Measurements from ENCODE around the gene TMEM106B.
A peak's percentile ranks its signal among the peaks of the same experiment; 100 is the strongest.

TMEM106B gene

DNA sequence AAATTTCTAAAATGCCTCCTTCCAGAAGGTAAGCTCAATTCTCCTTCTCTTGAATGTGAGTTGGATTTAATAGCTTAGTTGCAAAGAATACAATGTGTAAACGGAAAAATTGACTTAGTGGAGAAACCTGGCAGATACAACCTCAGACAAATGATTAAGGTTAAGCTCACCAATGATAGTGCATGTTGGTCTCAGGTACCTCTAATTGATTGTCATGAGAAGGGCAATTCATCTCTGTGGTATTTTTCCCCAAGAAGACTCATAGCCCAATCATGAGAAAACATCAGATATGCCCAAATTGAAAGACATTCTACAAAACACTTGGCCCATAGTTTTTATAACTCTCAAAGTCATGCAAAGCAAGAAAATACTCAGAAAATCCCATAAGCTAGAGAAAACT, 36.2 kb upstream of the TMEM106B start:
- H3K4me3 ChIP-seq (ENCODE audit: severe bottlenecking), result no peak overlapping the region
- ATAC-seq (ENCODE audit: low read depth) (no peak), DNase-seq (ENCODE audit: low spot score) (no peak)
- H3K4me1 ChIP-seq (ENCODE audit: insufficient read depth, poor library complexity, severe bottlenecking), result no peaks in the 10 kb centered on the region
- H3K27me3 ChIP-seq (ENCODE audit: insufficient read depth, poor library complexity, severe bottlenecking), result no peaks in the 10 kb centered on the region
- H3K9me3 ChIP-seq (ENCODE audit: severe bottlenecking), result no peaks in the 10 kb centered on the region
- TF ChIP-seq, protein P1, sequence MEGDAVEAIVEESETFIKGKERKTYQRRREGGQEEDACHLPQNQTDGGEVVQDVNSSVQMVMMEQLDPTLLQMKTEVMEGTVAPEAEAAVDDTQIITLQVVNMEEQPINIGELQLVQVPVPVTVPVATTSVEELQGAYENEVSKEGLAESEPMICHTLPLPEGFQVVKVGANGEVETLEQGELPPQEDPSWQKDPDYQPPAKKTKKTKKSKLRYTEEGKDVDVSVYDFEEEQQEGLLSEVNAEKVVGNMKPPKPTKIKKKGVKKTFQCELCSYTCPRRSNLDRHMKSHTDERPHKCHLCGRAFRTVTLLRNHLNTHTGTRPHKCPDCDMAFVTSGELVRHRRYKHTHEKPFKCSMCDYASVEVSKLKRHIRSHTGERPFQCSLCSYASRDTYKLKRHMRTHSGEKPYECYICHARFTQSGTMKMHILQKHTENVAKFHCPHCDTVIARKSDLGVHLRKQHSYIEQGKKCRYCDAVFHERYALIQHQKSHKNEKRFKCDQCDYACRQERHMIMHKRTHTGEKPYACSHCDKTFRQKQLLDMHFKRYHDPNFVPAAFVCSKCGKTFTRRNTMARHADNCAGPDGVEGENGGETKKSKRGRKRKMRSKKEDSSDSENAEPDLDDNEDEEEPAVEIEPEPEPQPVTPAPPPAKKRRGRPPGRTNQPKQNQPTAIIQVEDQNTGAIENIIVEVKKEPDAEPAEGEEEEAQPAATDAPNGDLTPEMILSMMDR (IDR thresholded peaks at IDR 0.05; ENCODE audit: poor library complexity, severe bottlenecking), result no peak
- H3K27ac ChIP-seq (ENCODE audit: poor library complexity, severe bottlenecking), result no peak overlapping the region
- no peaks in the 10 kb centered on the region for H3K36me3 ChIP-seq (ENCODE audit: low read depth)

DNA sequence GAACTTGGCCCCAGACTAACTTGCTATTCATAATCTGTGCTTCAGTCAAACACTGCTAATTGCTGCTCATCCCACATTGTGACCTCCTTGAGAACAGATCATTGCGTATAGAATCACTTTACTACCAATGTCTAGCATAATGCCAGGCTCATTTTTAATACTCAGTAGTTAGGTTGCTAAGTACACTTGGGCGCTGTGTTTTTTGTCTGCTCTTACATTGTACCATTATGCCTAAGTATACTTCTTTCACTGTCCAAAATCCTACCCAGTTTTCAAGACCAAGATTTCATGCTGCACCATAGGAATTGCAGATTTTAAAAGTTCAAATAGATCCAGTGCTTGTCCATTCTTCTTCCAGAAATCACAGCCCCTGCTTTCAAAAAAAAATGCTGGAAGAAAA, 32.8 kb upstream of the TMEM106B start:
- TF ChIP-seq, protein P1 (IDR thresholded peaks at IDR 0.05; ENCODE audit: poor library complexity, severe bottlenecking), result no peak
- no peak for ATAC-seq (ENCODE audit: low read depth)
- H3K4me3 ChIP-seq (ENCODE audit: severe bottlenecking), result no peak overlapping the region
- DNase-seq (ENCODE audit: low spot score), result no peak
- H3K9me3 ChIP-seq (ENCODE audit: severe bottlenecking), result no peaks in the 10 kb centered on the region
- H3K27ac ChIP-seq (ENCODE audit: poor library complexity, severe bottlenecking), result no peak overlapping the region
- no peaks in the 10 kb centered on the region for H3K36me3 ChIP-seq (ENCODE audit: low read depth)
- H3K27me3 ChIP-seq (ENCODE audit: insufficient read depth, poor library complexity, severe bottlenecking), result no peaks in the 10 kb centered on the region
- H3K4me1 ChIP-seq (ENCODE audit: insufficient read depth, poor library complexity, severe bottlenecking), result no peaks in the 10 kb centered on the region

DNA sequence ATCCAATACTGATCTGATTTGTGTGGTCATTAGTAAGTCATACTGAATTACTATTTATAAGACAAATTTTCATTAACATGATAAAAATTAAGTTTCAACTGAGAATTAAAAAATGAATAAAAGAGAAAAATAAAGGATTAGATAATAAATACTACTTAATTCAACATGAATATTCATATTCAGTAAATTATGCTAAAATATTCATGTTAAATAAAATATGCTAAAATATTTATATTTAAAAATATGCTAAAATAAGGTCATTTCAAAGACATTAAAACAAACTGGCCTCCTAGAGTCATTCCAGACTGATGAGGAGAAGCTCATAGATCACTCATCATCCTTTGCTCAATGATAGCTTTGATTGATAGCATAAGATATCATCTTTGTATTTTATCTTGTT, 16.7 kb upstream of the TMEM106B start:
- Histone ChIP-seq H3K4me3 (ENCODE audit: severe bottlenecking) (no peak overlapping the region), H3K9me3 (ENCODE audit: severe bottlenecking) (no peaks in the 10 kb centered on the region), H3K27me3 (ENCODE audit: insufficient read depth, poor library complexity, severe bottlenecking) (no peaks in the 10 kb centered on the region), H3K36me3 (ENCODE audit: low read depth) (no peaks in the 10 kb centered on the region), H3K4me1 (ENCODE audit: insufficient read depth, poor library complexity, severe bottlenecking) (no peaks in the 10 kb centered on the region), H3K27ac (ENCODE audit: poor library complexity, severe bottlenecking) (no peak overlapping the region)
- ATAC-seq (ENCODE audit: low read depth), result no peak
- no peak for DNase-seq (ENCODE audit: low spot score)
- TF ChIP-seq, protein P1 (IDR thresholded peaks at IDR 0.05; ENCODE audit: poor library complexity, severe bottlenecking), result no peak

DNA sequence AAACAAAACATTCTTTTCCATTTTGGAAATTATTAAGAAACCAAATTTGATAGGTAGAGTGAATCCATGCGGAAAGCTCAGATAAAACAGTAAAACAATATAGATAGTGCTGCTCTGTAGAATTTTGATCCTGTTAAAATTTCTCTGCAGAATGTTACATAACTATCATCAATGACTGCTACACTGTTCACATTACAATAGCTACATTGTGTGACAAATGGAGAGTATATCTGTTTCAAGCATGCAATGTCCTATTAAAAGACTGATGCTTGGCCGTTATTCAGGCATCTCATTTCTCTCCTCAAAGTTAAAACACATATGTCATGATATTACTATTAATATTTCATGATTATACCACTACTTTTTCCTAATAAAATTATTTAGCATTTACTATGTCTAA, 14.7 kb upstream of the TMEM106B start:
- Histone ChIP-seq H3K36me3 (ENCODE audit: low read depth) (no peaks in the 10 kb centered on the region), H3K4me3 (ENCODE audit: severe bottlenecking) (no peak overlapping the region), H3K4me1 (ENCODE audit: insufficient read depth, poor library complexity, severe bottlenecking) (no peaks in the 10 kb centered on the region), H3K9me3 (ENCODE audit: severe bottlenecking) (no peaks in the 10 kb centered on the region), H3K27me3 (ENCODE audit: insufficient read depth, poor library complexity, severe bottlenecking) (no peaks in the 10 kb centered on the region), H3K27ac (ENCODE audit: poor library complexity, severe bottlenecking) (no peak overlapping the region)
- DNase-seq (ENCODE audit: low spot score) (no peak), ATAC-seq (ENCODE audit: low read depth) (no peak)
- TF ChIP-seq, protein P1 (IDR thresholded peaks at IDR 0.05; ENCODE audit: poor library complexity, severe bottlenecking), result no peak

DNA sequence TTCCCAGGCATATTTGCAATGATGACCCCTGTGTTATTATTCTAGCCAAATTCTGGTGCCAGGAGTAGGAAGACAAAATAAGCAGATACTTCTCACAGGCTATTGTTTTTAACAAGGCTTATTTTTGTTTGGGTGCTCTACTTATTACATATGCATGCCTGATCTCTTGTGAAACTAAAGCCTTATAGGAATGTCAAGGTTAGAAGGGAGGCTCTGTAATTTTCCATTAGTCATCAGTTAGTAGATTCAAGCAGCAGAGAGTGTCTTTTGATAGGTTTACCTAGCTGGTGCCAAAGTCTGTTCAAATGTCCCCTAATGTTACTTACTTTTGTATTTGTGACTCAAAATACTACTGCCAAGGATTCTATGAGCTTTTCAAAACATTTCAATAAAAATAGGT, 11.7 kb upstream of the TMEM106B start:
- TF ChIP-seq, protein P1 (IDR thresholded peaks at IDR 0.05; ENCODE audit: poor library complexity, severe bottlenecking), result no peak
- DNase-seq (ENCODE audit: low spot score), result no peak

More for the DNA sequence above, 11.7 kb upstream of the TMEM106B start:
- Histone ChIP-seq H3K36me3 (ENCODE audit: low read depth) (no peaks in the 10 kb centered on the region), H3K4me3 (ENCODE audit: severe bottlenecking) (no peak overlapping the region), H3K4me1 (ENCODE audit: insufficient read depth, poor library complexity, severe bottlenecking) (no peaks in the 10 kb centered on the region), H3K9me3 (ENCODE audit: severe bottlenecking) (no peaks in the 10 kb centered on the region), H3K27me3 (ENCODE audit: insufficient read depth, poor library complexity, severe bottlenecking) (no peaks in the 10 kb centered on the region), H3K27ac (ENCODE audit: poor library complexity, severe bottlenecking) (no peak overlapping the region)
- ATAC-seq (ENCODE audit: low read depth), result 0 out of 3 replicates have a peak, but pooled peaks have one; percentile 36

Data from RWPE2 (cell line).